GM18870 (cell line): ENCODE measurements around the gene USP47.
"Not testable (repeated sequence)": the region's sequence is repeated elsewhere in the genome, so short reads cannot be mapped to it uniquely, and the experiment has no call there.

Experiments used
- ATAC-seq: cut with Tn5 transposase; IDR thresholded peaks from one replicate; pipeline ENCODE4 v1.9.1; 2021; ENCODE audit warnings: moderate library complexity; ENCODE audit not compliant: unreplicated experiment

USP47 gene

DNA sequence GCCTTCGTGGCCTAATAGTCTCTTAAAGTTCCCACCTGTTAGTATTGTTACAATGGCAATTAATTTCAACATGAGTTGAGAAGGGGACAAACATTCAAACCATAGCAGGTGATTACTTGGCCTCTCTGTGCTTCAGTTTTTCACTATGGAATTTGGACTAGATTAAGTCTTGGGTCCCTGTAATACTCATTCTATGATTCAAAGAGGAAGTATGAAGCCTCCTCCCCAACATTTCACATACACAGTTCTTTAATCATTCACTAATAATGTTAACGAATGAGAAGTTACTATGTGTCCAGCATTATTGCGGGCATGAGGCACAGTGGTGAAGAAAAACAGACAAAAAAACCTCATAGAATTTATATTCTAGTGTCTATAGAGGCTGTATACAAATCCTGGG, 19.9 kb upstream of the USP47 start:
- no peak for ATAC-seq

DNA sequence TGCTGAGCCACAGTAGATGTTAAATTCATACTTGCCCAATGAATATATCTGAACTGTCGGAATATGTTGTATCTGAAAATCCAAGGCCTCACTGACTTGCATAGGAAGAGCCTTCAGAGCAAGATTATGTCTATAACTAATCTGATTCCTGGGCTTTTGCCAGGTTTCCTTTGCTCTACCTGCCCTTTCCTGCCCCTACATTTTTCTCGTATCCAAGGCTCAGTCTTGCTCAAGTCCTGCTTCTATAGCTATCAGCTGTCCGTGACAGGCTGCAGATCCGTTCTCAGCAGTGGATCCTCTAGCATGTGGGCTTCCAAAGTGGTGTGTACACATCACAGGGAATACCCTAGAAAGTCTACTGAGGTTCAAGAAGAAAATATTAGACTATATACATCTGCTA, 18.8 kb upstream of the USP47 start:
- ATAC-seq, result no peak

- ATAC-seq, result no peak
Measured at GRCh38 chr11:11826260-11826659, 15.5 kb upstream of the USP47 start.

DNA sequence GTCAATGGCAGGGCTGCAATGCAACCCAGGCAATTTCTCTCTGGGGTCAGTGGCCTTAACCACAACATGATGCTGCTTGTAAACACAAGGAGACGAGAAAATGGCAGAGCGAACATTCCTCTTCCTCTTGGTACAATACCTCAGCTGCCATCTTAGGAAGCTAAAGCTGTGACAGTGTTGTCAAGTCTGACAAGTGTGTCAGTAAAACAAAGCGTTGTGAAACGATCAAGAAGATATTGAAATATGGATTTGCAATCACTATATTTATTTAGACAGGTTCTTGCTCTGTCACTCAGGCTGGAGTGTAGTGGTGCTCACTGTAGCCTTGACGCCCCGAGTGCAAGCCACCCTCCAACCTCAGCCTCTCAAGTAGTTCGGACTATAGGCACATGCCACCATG, 14.5 kb upstream of the USP47 start:
- no peak for ATAC-seq

- ATAC-seq, result not testable (repeated sequence)
Measured at GRCh38 chr11:11831406-11831805, 10.4 kb upstream of the USP47 start.

- no peak for ATAC-seq
Measured at GRCh38 chr11:11836676-11837231, 5.0 kb upstream of the USP47 start.

DNA sequence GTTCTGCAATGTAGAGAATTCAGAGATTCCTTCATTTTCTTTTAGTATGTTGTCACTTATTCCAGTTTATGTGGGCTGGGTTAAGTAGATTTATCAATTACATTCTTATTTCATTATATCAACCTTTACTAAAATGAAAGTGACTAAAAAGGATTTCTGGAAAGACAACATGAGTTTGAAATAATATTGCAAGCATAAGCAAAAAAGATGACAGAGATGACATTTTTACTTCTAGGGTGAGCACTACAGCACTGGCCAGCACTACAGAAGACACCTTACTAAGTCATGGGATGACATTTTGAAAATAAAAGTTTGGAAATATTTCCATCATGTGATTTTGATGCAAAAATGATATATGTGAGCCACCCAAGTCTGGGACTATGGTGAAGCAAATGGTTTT, 2.1 kb upstream of the USP47 start:
- no peak for ATAC-seq

- ATAC-seq, result peak; percentile 32
Measured at GRCh38 chr11:11841116-11841722, 553 bp upstream of the USP47 start.

GRCh38 chr11:11842421-11843008, 743 bp downstream of the USP47 start:
- ATAC-seq, result peak; percentile 28

GRCh38 chr11:11843211-11843621, 1.4 kb downstream of the USP47 start:
- no peak for ATAC-seq

DNA sequence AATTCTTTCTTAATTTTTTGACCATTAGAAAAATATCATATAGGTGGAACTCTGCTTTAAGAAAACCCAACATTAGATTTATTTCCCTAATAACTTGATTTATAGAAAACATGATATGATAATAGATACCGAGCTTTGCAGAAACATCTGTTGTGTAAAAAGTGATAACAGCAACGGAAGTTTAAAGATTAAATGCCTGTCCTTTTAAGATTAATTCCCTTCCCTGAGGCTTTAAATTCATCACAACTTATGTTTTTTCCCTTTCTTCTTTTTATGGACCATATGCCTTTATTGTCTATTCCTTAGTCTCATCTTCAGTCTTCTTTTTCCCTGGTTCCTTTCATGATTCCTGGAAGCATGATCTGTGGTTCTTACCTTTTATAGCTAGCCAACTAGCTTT, 1.9 kb downstream of the USP47 start:
- no peak for ATAC-seq

GRCh38 chr11:11844272-11844671, 2.5 kb downstream of the USP47 start:
- ATAC-seq, result no peak

DNA sequence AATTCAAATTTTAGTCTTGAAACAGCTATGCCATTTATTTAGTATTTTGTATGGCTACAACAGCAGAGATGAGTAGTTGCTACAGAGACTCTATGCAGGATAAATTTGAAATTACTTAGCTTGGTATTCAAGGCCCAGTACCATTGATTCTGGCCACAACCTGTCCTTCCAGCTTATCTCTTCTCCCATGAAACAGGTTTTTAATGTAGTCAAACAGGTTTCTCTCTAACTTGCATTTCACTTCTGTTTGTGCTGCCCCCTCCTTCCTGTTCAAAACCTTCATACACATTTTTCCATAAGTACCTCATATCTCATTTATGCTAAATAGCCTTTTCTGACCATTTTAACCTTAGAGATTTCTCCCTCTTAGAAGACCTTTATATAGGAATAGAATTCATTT, 3.3 kb downstream of the USP47 start:
- no peak for ATAC-seq

DNA sequence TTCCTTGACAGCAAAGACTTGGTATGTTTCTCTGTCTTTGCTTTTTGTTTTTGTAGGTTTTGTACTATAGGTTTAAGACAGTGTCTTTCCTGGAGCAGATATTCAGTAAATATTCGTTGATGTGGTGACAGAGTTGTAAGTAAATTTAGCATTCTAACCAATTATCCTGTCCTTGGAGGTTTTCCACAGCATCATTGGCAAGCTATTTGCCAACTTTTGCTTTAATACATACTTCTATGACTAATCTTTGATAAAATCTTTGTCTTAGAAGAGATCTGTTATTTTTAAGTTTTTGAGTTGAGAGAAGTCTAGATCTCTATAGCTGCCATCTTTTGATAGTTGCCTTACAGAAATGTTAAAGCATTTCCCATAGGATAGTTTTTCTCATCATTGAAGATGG, 3.8 kb downstream of the USP47 start:
- no peak for ATAC-seq

GRCh38 chr11:11847082-11847481, 5.3 kb downstream of the USP47 start:
- no peak for ATAC-seq

DNA sequence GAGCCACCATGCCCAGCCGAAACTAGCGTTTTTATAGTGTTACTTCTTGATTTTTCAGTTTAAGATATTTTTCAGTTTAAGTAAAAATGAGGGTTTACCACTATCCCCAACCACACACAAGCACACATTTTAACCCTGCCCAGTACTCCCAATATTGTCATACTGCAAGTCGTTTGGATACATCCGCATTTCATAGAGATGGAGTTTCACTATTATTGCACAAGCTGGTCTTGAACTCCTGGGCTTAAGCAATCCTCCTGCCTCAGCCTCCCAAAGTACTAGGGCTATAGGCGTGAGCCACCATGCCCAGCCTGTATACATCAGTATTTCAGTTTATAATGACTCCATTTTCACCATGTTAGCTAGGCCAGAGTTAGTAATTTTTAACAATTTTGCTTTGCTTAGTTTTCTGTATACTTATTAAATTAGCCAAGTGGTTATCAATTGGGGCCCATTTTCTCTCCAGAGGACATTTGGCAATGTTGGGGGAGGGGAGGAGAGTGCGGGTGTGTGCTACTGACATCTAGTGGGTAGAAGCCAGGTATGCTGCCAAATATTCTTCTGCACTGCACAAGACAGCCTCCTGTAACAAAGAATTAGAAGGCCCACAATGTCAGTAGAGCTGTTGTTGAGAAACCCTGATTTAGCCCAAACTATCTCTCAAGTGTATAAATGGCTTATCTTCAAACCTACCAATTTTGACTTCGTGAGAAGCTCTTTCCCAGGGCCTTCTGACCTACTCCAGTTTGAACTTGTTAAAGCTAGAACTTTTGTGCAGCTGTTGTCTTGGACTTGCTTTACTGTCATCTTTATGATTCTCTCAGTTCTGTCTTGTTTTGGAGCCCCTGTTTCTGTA, 7.3 kb downstream of the USP47 start:
- ATAC-seq, result peak; percentile 57

GRCh38 chr11:11850668-11851067, 8.9 kb downstream of the USP47 start:
- no peak for ATAC-seq

- ATAC-seq, result no peak
Measured at GRCh38 chr11:11856638-11857037, 14.9 kb downstream of the USP47 start.

GRCh38 chr11:11857769-11858168, 16.0 kb downstream of the USP47 start:
- no peak for ATAC-seq

DNA sequence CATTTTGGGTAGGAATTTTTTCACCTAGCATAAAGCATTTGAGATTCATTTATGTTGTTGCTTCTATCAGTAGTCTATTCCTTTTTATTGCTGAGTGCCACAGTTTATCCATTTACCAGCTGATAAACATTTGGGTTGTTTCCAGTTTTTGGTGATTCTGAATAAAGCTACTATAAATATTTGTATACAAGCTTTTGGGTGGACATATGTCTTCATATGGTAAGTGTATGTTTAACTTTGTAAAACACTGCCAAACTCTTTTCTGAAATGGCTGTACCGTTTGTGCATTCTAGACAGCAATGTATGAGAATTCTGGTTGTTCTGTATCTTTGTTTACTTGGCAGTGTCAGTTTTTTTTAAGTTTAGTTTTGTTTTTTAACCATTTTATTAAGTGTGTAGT, 16.9 kb downstream of the USP47 start:
- ATAC-seq, result no peak

GRCh38 chr11:11860103-11860979, 18.6 kb downstream of the USP47 start:
- no peak for ATAC-seq
